HG03460 (cell line): ENCODE data around the gene USP27X.

Source experiments
- ATAC-seq: cut with Tn5 transposase; IDR thresholded peaks from one replicate; pipeline ENCODE4 v1.9.1; 2021; ENCODE audit not compliant: unreplicated experiment

The USP27X gene

DNA sequence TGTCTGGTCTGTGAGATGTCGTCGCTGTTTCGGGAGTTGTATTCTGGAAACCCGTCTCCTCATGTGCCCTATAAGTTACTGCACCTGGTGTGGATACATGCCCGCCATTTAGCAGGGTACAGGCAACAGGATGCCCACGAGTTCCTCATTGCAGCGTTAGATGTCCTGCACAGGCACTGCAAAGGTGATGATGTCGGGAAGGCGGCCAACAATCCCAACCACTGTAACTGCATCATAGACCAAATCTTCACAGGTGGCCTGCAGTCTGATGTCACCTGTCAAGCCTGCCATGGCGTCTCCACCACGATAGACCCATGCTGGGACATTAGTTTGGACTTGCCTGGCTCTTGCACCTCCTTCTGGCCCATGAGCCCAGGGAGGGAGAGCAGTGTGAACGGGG, 1.4 kb downstream of the USP27X start:
- ATAC-seq = no peak

DNA sequence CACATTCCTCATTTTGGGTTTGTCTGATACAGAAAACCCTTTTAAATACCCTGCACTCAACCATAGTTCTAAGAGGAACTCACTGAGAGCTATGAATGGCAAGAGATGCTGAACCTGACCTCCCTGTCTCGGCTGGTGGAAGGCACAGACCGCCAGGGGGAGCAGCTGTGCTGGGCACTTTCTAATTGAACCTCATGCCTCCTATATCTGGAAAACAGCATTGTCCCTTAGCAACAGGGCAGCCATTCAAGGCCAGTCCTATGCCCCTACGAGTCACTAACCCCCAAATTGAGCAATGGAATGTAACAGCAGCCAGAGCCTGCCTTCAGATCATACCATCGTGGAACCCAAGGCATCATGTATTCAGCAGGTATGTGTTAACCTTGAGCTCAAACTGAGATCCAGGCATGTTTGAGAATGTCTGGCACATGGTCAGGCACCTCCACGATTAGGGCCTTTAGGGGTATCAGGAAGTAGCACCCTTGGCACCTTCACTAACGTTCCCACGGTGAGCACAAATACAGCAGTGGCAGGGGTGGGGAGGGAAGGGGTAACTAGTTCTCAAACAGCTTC, 5.1 kb downstream of the USP27X start:
- ATAC-seq = no peak

- no peak for ATAC-seq
Measured at GRCh38 chrX:49892542-49892941, 13.3 kb downstream of the USP27X start.

- no peak for ATAC-seq
Measured at GRCh38 chrX:49896951-49897350, 17.7 kb downstream of the USP27X start.

DNA sequence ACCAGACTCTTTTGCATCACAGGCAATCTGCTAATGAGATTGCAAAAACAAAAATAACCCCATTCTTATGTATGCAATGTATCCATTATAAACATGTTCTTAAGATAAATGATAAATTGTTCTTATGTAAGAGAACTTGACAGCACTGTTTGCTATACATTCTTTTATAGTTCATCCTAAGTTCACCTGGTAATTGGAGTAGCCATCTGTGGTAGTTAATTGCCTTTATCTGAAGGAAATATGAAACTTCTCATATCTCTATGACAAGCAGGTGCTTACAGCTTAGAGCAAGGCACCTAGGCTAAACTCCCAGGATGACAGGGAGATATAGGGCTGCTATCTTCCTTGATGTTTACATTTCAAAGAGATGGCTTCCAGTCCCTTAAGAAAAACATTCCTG, 21.8 kb downstream of the USP27X start:
- ATAC-seq = no peak

DNA sequence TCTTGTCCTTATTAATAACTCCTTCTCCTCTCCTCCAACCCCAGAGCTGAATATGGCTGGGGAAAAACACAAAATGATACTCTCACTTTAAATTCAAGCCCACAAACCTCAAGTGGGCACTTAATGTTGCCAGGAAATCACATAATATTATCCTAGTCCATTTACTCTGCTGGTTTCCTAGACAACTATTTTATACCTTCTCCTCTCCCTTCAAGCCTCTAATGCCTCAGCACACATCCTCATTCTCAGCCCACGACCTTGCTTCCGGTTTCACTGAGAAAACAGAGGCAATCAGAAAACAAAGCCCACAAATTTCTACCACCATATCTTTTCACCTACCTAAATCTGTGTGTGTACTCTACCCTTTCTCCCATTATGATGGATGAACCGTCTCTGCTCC, 31.1 kb downstream of the USP27X start:
- peak; percentile 62 for ATAC-seq

GRCh38 chrX:49912086-49912485, 32.8 kb downstream of the USP27X start:
- ATAC-seq = no peak

DNA sequence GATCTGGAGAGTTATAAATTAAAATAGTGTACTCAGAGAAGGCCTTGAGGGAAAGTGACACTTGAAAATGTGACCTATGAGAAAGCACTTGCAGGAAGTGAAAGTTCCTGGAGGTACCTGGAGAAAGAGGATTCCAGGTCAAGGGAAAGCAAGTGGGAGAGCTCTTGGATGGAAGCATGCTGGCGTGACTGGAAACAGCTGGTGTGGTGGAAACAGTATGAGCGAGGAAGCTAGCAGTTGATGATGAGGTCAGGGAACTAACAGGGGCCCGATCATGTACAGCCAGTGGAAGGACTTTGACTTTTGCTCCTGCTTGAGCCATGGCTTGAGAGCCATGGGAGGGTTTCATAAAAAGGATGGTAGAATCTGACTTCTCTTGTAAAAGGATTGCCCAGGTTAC, 33.6 kb downstream of the USP27X start:
- no peak for ATAC-seq

DNA sequence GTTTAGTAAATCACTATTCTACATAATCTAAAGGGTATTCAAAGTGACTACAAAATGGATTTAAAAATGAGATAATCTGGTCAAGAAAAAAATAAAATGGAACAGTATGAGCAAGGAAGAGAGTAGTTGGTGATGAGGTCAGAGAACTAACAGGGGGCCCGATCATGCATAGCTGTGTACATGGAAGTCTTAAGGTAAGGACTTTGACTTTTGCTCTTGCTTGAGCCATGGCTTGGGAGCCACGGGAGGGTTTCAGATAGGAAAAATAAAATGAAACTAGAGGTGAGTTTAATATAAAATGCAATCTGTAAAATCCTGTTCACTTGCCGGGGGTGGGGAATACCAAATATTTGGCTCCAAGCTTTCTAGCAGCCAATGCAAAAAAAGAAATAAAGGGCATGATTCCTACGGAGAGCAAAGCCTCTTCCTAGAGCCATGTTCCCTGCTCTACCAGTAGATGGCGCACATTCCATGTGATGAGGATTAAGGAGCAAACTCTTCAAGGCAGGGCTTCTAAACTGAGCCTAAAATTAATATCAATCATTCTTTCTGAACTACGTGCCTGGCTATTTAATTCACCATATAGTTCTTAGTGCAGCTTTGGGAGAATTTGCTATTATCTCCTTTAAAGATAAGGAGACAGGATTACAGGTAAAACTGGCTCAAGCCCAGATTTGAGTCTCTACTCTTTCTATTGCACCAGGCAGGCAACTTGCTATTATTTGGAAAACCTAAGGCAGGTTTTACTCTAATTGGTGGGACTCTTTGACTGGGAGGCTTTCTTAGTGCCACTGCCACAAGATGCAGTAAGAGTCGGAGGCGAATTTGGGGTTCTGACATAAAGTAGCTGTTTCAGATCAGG, 36.3 kb downstream of the USP27X start:
- no peak for ATAC-seq

DNA sequence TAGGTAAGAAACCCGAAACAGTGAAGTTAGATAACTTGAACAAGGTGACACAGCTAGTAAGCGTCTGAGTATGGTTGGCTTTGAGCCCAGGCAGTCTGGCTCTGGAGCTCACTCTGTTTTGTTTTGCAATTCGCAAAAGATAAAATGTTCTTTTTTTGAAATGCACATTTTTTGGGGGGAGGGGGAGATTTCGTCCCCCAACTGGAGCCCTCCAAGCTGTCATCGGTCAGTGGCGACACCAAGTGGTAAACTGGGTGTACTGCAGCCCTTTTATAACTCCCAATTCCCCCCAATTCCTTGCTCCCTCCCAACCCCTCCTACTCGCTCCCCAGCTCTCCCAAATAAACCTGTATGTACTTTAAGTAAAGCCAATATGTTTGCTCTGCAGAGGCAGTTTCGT, 40.3 kb downstream of the USP27X start:
- ATAC-seq = no peak

DNA sequence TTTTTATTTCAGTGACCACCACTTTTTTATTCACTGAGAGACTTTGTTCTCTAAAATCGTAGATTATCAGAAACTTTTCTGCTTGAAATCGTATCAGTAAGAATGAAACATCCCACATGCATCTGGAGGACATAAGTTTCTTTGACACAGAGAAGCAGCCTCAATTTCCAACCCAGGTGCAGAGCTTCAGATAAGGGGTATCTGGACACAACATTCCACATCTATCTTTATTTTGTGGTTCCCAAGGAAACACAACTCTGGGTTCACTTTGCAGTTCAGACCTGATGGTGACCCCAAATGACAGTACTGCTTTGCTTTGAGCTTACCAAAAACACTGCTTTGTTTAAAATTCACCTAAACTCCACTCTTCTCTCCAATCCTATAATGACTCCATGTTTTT, 41.8 kb downstream of the USP27X start:
- ATAC-seq = no peak

DNA sequence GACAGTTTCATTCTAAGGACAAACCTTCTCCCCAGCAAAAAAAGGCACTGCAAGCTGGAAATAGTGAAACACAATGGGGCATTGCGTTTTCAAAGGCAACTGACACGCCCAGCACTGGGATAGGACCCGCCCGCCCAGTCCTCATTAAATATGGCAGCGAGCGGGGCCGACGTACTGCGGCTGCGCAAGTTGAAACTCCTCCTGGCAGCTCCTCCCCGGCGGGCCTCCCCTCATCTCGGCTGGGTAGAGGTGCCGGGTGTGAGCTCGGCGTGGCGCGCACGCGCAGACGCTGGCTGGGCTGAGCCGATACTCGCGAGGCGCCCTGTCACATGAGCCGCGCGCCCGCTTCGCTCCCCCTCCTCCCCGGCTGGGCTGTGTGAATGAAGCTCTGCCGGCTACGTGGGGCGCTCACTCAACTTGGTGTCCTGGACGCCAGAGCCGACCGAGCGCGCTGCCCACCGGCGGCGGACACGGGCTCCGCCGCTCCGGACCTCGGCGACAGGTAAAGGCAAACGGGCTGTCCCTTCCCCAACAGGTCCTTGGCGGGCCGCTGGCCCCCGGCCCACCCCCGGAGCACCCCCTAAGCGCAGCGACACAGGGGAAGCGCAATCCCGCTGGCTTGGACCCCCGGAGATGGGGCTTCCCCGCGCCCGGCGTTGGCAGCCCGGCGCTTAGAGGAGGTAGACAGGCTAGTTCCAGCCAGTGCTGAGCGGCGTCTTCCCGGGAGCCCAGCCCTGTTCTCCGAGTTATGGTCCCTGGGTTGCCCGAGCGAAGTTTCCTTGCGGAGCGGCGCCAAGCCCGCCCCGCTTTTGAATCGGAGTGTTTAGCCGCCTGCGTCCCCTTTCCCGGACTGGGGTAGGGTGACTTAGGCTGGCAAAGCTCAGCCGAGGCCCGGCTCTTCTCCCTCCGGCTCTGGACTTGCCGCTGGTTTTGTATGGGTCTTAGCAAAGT, 43.3 kb downstream of the USP27X start, which contains the start of gene CLCN5:
TSS of gene CLCN5 (plus strand) at position 306 of the 951 bp plus-strand sequence. CDS start 2,703 bp downstream, outside the sequence.
- peak; percentile 96 for ATAC-seq

- no peak for ATAC-seq
Measured at GRCh38 chrX:49925176-49925575, 45.9 kb downstream of the USP27X start.

DNA sequence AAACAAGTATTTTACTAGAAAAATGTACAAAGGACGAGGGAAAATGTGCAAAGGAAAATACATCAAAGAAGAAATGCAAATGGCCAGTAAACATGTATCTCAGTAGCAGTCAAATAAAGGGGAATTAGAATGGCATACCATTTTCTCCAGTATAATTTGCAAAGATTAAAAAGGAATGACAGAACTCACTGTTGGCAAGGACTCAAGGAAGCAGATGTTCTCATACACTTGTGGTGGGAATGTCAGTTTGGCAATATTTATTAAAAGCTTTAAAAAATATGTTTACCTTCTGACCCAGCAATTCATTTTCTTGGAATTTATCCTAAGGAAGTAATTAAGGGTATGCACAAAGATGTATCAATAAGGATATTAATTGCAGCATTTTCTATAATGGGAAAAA, 50.8 kb downstream of the USP27X start:
- no peak for ATAC-seq
